ENCODE results near the gene GRXCR1.

GRXCR1 gene
- total RNA-seq = 0 to 0.11 (median 0) reads per million in 9 experiments

GRCh38 chr4:42892413-42892812, at the start of gene GRXCR1:
TSS of gene GRXCR1 (plus strand) at chr4:42892713. CDS start at chr4:42893267, 554 bp downstream.
- Mint-ChIP-seq H3K36me3 (ENCODE audit: insufficient read depth) (no peaks in the 10 kb centered on the region), H3K9me3 (peaks cover 0 to 7% of the 10 kb centered on the region in 2 donors), H3K4me1 (ENCODE audit: low read depth in 2 of 2) (no peaks in the 10 kb centered on the region), H3K27ac (no peak within 1 kb of the TSS), H3K4me3 (no peak within 1 kb of the TSS), H3K27me3 (peaks cover 27 to 37% of the 10 kb centered on the region in 2 donors)
- ATAC-seq (replicated peaks) (no peak), DNase-seq (no peak)

GRCh38 chr4:42843694-42844093, 48.8 kb upstream of the GRXCR1 start:
- no peak for DNase-seq
- no peak for ATAC-seq (replicated peaks)
- Mint-ChIP-seq H3K36me3 (ENCODE audit: insufficient read depth) (no peaks in the 10 kb centered on the region), H3K9me3 (no peaks in the 10 kb centered on the region), H3K4me3 (no peak overlapping the region), H3K27me3 (peaks cover 6 to 11% of the 10 kb centered on the region in 2 donors), H3K4me1 (ENCODE audit: low read depth in 2 of 2) (no peaks in the 10 kb centered on the region), H3K27ac (no peak overlapping the region)

- no peaks in the 10 kb centered on the region for H3K9me3 Mint-ChIP-seq
- ATAC-seq (replicated peaks) (no peak), DNase-seq (no peak)
- peaks cover 11 to 12% of the 10 kb centered on the region in 2 donors for H3K27me3 Mint-ChIP-seq
- H3K4me3 Mint-ChIP-seq = no peak overlapping the region
- no peak overlapping the region for H3K27ac Mint-ChIP-seq
- no peaks in the 10 kb centered on the region for H3K4me1 Mint-ChIP-seq (ENCODE audit: low read depth in 2 of 2)
- H3K36me3 Mint-ChIP-seq (ENCODE audit: insufficient read depth) = no peaks in the 10 kb centered on the region
Measured at GRCh38 chr4:42844422-42845070, 48.0 kb upstream of the GRXCR1 start.

- Mint-ChIP-seq H3K36me3 (ENCODE audit: insufficient read depth) (no peaks in the 10 kb centered on the region), H3K4me1 (ENCODE audit: low read depth in 2 of 2) (no peaks in the 10 kb centered on the region), H3K9me3 (peaks cover 0 to 2% of the 10 kb centered on the region in 2 donors), H3K27me3 (peaks cover 11 to 18% of the 10 kb centered on the region in 2 donors), H3K27ac (no peak overlapping the region), H3K4me3 (no peak overlapping the region)
- ATAC-seq (replicated peaks) (no peak), DNase-seq (no peak)
Measured at GRCh38 chr4:42845586-42845985, 46.9 kb upstream of the GRXCR1 start.

- no peaks in the 10 kb centered on the region for H3K36me3 Mint-ChIP-seq (ENCODE audit: insufficient read depth)
- no peak for ATAC-seq (replicated peaks)
- H3K4me3 Mint-ChIP-seq = no peak overlapping the region
- H3K4me1 Mint-ChIP-seq (ENCODE audit: low read depth in 2 of 2) = no peaks in the 10 kb centered on the region
- H3K9me3 Mint-ChIP-seq = peaks cover 0 to 1% of the 10 kb centered on the region in 2 donors
- H3K27me3 Mint-ChIP-seq = peaks cover 10 to 41% of the 10 kb centered on the region in 2 donors
- H3K27ac Mint-ChIP-seq = no peak overlapping the region
- no peak for DNase-seq
Measured at GRCh38 chr4:42855779-42856178, 36.7 kb upstream of the GRXCR1 start.

- Mint-ChIP-seq H3K27ac (no peak overlapping the region), H3K9me3 (no peaks in the 10 kb centered on the region), H3K36me3 (ENCODE audit: insufficient read depth) (no peaks in the 10 kb centered on the region), H3K4me3 (no peak overlapping the region), H3K4me1 (ENCODE audit: low read depth in 2 of 2) (no peaks in the 10 kb centered on the region), H3K27me3 (peaks cover 31 to 39% of the 10 kb centered on the region in 2 donors)
- ATAC-seq (replicated peaks) (peak; percentile 46), DNase-seq (peak; percentile 34 to 53 (median 49))
Measured at GRCh38 chr4:42865572-42866189, 26.8 kb upstream of the GRXCR1 start.

GRCh38 chr4:42871261-42871660, 21.3 kb upstream of the GRXCR1 start:
- DNase-seq (no peak), ATAC-seq (replicated peaks) (no peak)
- Mint-ChIP-seq H3K27me3 (peaks cover 41% of the 10 kb centered on the region in 2 donors), H3K9me3 (no peaks in the 10 kb centered on the region), H3K27ac (no peak overlapping the region), H3K4me3 (no peak overlapping the region), H3K4me1 (ENCODE audit: low read depth in 2 of 2) (no peaks in the 10 kb centered on the region), H3K36me3 (ENCODE audit: insufficient read depth) (no peaks in the 10 kb centered on the region)

GRCh38 chr4:42871671-42872290, 20.7 kb upstream of the GRXCR1 start:
- no peak overlapping the region for H3K4me3 Mint-ChIP-seq
- H3K27me3 Mint-ChIP-seq = peaks cover 36 to 46% of the 10 kb centered on the region in 2 donors
- no peak for DNase-seq
- H3K27ac Mint-ChIP-seq = no peak overlapping the region
- no peaks in the 10 kb centered on the region for H3K4me1 Mint-ChIP-seq (ENCODE audit: low read depth in 2 of 2)
- no peaks in the 10 kb centered on the region for H3K9me3 Mint-ChIP-seq
- no peak for ATAC-seq (replicated peaks)
- no peaks in the 10 kb centered on the region for H3K36me3 Mint-ChIP-seq (ENCODE audit: insufficient read depth)

GRCh38 chr4:42878863-42879262, 13.7 kb upstream of the GRXCR1 start:
- Mint-ChIP-seq H3K27me3 (peaks cover 34% of the 10 kb centered on the region in 2 donors), H3K4me1 (ENCODE audit: low read depth in 2 of 2) (no peaks in the 10 kb centered on the region), H3K36me3 (ENCODE audit: insufficient read depth) (no peaks in the 10 kb centered on the region), H3K4me3 (no peak overlapping the region), H3K27ac (no peak overlapping the region), H3K9me3 (no peaks in the 10 kb centered on the region)
- ATAC-seq (replicated peaks) = no peak
- DNase-seq = no peak

- Mint-ChIP-seq H3K27me3 (peaks cover 26 to 38% of the 10 kb centered on the region in 2 donors), H3K4me3 (no peak overlapping the region), H3K9me3 (peaks cover 0 to 2% of the 10 kb centered on the region in 2 donors), H3K36me3 (ENCODE audit: insufficient read depth) (no peaks in the 10 kb centered on the region), H3K4me1 (ENCODE audit: low read depth in 2 of 2) (no peaks in the 10 kb centered on the region), H3K27ac (no peak overlapping the region)
- ATAC-seq (replicated peaks) (no peak), DNase-seq (no peak)
Measured at GRCh38 chr4:42881253-42881652, 11.3 kb upstream of the GRXCR1 start.

GRCh38 chr4:42891644-42892043, 869 bp upstream of the GRXCR1 start:
- H3K27ac Mint-ChIP-seq = no peak overlapping the region
- ATAC-seq (replicated peaks) (no peak), DNase-seq (no peak)
- H3K4me1 Mint-ChIP-seq (ENCODE audit: low read depth in 2 of 2) = no peaks in the 10 kb centered on the region
- H3K9me3 Mint-ChIP-seq = peaks cover 0 to 7% of the 10 kb centered on the region in 2 donors
- peaks cover 2% of the 10 kb centered on the region for H3K36me3 Mint-ChIP-seq (ENCODE audit: insufficient read depth)
- H3K27me3 Mint-ChIP-seq = peaks cover 32 to 37% of the 10 kb centered on the region in 2 donors
- no peak overlapping the region for H3K4me3 Mint-ChIP-seq

- Mint-ChIP-seq H3K27ac (no peak overlapping the region), H3K4me3 (no peak overlapping the region), H3K36me3 (ENCODE audit: insufficient read depth) (no peaks in the 10 kb centered on the region), H3K27me3 (peaks cover 19 to 23% of the 10 kb centered on the region in 2 donors), H3K9me3 (no peaks in the 10 kb centered on the region), H3K4me1 (ENCODE audit: low read depth in 2 of 2) (no peaks in the 10 kb centered on the region)
- DNase-seq = no peak
- no peak for ATAC-seq (replicated peaks)
Measured at GRCh38 chr4:42895452-42895851, 2.9 kb downstream of the GRXCR1 start.

GRCh38 chr4:42904986-42905385, 12.5 kb downstream of the GRXCR1 start:
- H3K9me3 Mint-ChIP-seq = peaks cover 0 to 7% of the 10 kb centered on the region in 2 donors
- DNase-seq = no peak
- no peak overlapping the region for H3K27ac Mint-ChIP-seq
- no peak for ATAC-seq (replicated peaks)
- no peaks in the 10 kb centered on the region for H3K36me3 Mint-ChIP-seq (ENCODE audit: insufficient read depth)
- peaks cover 19 to 38% of the 10 kb centered on the region in 2 donors for H3K27me3 Mint-ChIP-seq
- H3K4me1 Mint-ChIP-seq (ENCODE audit: low read depth in 2 of 2) = no peaks in the 10 kb centered on the region
- H3K4me3 Mint-ChIP-seq = no peak overlapping the region

GRCh38 chr4:42905591-42905990, 13.1 kb downstream of the GRXCR1 start:
- Mint-ChIP-seq H3K36me3 (ENCODE audit: insufficient read depth) (no peaks in the 10 kb centered on the region), H3K4me3 (no peak overlapping the region), H3K27me3 (peaks cover 19 to 43% of the 10 kb centered on the region in 2 donors), H3K27ac (no peak overlapping the region), H3K9me3 (peaks cover 0 to 7% of the 10 kb centered on the region in 2 donors), H3K4me1 (ENCODE audit: low read depth in 2 of 2) (no peaks in the 10 kb centered on the region)
- no peak for DNase-seq
- no peak for ATAC-seq (replicated peaks)

Data from effector memory CD8-positive, alpha-beta T cell (primary cell).